Upper lobe of left lung (tissue), 6 donors: ENCODE data around the gene RAB36. TPM values are rescaled to one million over a fixed set of nuclear protein-coding genes. Genes with fewer than 3 reads are reported as not detected.

Experiments used
- ATAC-seq, 2 donors: fragments of 200-7000 bp; cut with Tn5 transposase; one replicate each; pipeline ENCODE4 v1.9.1; 2022; ENCODE audit warnings: mild to moderate bottlenecking in 2 of 2, moderate library complexity in 2 of 2; ENCODE audit not compliant: low FRiP score in 2 of 2
- DNase-seq, 2 donors: peaks; one replicate each; pipeline ENCODE4 v3.0.0-alpha.2; 2019 to 2020
- H3K27ac ChIP-seq, 4 donors: fragments of 200-600 bp; sonication (generic); one replicate each; pipeline ENCODE4 v1.5.1; 2016 to 2019
- H3K27me3 ChIP-seq, 4 donors: fragments of 200-600 bp; sonication (generic); one replicate each; pipeline ENCODE4 v1.5.1; 2017 to 2019
- H3K36me3 ChIP-seq, 4 donors: fragments of 200-600 bp; sonication (generic); one replicate each; pipeline ENCODE4 v1.5.1; 2016 to 2019
- H3K4me1 ChIP-seq, 4 donors: fragments of 200-600 bp; sonication (generic); one replicate each; pipeline ENCODE4 v1.5.1; 2018 to 2019
- H3K4me3 ChIP-seq, 4 donors: fragments of 200-600 bp; sonication (generic); one replicate each; pipeline ENCODE4 v1.5.1; 2017 to 2019; ENCODE audit warnings: mild to moderate bottlenecking in 2 of 4, moderate library complexity in 1 of 4
- H3K9me3 ChIP-seq, 4 donors: fragments of 200-600 bp; sonication (generic); one replicate each; pipeline ENCODE4 v1.5.1; 2018 to 2019
- EP300 ChIP-seq, 4 donors: sonication (generic); formaldehyde crosslinking; IDR thresholded peaks; one replicate each; pipeline ENCODE4 v1.5.1; 2017; ENCODE audit warnings: antibody characterized with exemption in 4 of 4, control low read depth in 2 of 4
- POLR2A ChIP-seq, 4 donors: fragments of 450-650 bp; IDR thresholded peaks; one replicate each; pipeline ENCODE4 v1.5.1; 2016 to 2017; ENCODE audit warnings: antibody characterized with exemption in 4 of 4, mild to moderate bottlenecking in 2 of 4
- POLR2AphosphoS5 ChIP-seq, 2 donors: sonication (generic); formaldehyde crosslinking; IDR thresholded peaks; one replicate each; pipeline ENCODE4 v1.5.1; 2017; ENCODE audit warnings: antibody characterized with exemption in 2 of 2
- WGBS, 2 donors: methylation state at CpG; one replicate each; pipeline ENCODE4 v1.1.5; 2017 to 2018; 5-methylcytosine and 5-hydroxymethylcytosine counted together
- total RNA-seq, 6 donors: library from RNA; depleted of rRNA in 4 of 6; stranded (reverse); fragments of >200 nt in 4 of 6; gene quantifications; one replicate each; pipeline versions ENCODE4 v1.1.0 to v1.2.1, GENCODE V29; 2016 to 2021
- TF ChIP-seq, protein P1 (sequence below), 6 experiments: fragments of 450-650 bp in 4 of 6; fragments of 200-600 bp in 2 of 6; sonication (generic) in 2 of 6; IDR thresholded peaks; one replicate each; pipeline ENCODE4 v1.5.1; 2016 to 2019; ENCODE audit warnings: antibody characterized with exemption in 6 of 6
- donor health status: DM: no; HTN: no; CAD: no; lungs with moderate emphysema.
- donor health status: DM: no; HTN: yes; CAD: no; lungs with severe emphysema.

The RAB36 gene
- total RNA-seq, 6 donors from 2014 or later, result 2.6 to 17.5 (median 8.4) TPM

DNA sequence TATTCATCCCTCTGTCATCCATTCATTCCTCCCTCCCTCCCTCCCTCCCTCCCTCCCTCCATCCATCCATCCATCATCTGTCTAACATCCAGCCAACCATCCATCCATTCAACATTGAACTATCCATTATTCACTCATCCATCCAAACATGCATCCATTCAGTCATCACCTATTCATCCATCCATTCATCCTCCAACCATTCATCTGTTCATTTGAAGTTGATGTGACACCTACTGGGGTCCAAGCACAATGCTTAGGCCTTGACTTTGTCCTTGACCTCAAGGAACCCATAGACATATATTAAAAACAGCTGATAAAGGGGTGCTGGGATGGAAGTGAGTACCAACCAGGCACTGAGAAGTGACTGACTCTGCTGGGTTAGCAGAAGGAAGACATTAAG is 61.6 kb downstream of the RAB36 start:
- ATAC-seq, result no peak
- no peak for TF ChIP-seq POLR2AphosphoS5 (IDR thresholded peaks at IDR 0.05)
- H3K4me3 ChIP-seq, result no peak overlapping the region

DNA sequence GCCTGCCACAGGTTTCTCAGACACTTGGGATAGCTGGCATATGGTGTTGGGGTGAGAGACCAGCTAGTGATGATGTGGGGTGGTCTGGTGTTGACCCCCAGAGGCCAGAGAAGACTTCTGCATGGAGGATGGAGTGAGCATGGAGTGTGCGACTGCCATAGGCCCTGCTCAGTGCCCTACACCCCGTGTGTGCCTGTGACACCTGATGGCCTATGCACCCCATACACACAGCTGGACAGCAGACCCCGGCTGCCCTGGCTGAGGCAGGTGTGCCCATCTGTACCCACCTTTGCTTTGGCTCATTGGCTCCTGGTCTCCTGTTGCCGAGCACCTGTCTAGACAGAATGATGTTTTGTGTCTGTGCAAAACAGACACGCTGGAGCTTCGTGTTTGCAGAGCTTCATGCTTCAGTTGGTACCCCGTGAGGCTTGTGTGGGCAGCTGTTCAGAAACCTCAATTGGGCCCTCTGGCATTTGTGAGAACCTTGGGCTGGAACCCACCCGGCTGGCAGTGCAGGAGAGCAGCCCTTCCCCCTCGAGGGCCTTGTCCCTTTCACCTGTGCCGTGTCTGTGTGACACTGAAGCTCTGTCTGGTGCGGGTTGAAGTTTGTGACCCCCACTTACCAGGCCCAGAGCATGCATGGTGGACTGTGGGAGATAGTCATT is 62.6 kb downstream of the RAB36 start:
- no peaks in the 10 kb centered on the region for H3K27me3 ChIP-seq
- peaks cover 7 to 16% (median 11%) of the 10 kb centered on the region in 4 donors for H3K4me1 ChIP-seq
- H3K4me3 ChIP-seq, result no peak overlapping the region
- no peaks in the 10 kb centered on the region for H3K9me3 ChIP-seq
- WGBS, 2 donors, result 91 to 94% methylated on average over 9 to 11 of the region's 11 CpGs
- no peak for ATAC-seq
- H3K36me3 ChIP-seq, result peaks cover 0 to 17% (median 0%) of the 10 kb centered on the region in 4 donors
- TF ChIP-seq, protein P1, sequence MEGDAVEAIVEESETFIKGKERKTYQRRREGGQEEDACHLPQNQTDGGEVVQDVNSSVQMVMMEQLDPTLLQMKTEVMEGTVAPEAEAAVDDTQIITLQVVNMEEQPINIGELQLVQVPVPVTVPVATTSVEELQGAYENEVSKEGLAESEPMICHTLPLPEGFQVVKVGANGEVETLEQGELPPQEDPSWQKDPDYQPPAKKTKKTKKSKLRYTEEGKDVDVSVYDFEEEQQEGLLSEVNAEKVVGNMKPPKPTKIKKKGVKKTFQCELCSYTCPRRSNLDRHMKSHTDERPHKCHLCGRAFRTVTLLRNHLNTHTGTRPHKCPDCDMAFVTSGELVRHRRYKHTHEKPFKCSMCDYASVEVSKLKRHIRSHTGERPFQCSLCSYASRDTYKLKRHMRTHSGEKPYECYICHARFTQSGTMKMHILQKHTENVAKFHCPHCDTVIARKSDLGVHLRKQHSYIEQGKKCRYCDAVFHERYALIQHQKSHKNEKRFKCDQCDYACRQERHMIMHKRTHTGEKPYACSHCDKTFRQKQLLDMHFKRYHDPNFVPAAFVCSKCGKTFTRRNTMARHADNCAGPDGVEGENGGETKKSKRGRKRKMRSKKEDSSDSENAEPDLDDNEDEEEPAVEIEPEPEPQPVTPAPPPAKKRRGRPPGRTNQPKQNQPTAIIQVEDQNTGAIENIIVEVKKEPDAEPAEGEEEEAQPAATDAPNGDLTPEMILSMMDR (IDR thresholded peaks at IDR 0.05), result no peak
- TF ChIP-seq EP300 (IDR thresholded peaks at IDR 0.05), result no peak
- no peak for TF ChIP-seq POLR2AphosphoS5 (IDR thresholded peaks at IDR 0.05)
- no peak for TF ChIP-seq POLR2A (IDR thresholded peaks at IDR 0.05)
- H3K27ac ChIP-seq, result no peak overlapping the region
- no peak for DNase-seq

More for the DNA sequence above, 61.6 kb downstream of the RAB36 start:
- no peaks in the 10 kb centered on the region for H3K9me3 ChIP-seq
- H3K27me3 ChIP-seq, result no peaks in the 10 kb centered on the region
- H3K4me1 ChIP-seq, result peaks cover 7 to 13% (median 11%) of the 10 kb centered on the region in 4 donors
- no peak overlapping the region for H3K27ac ChIP-seq
- H3K36me3 ChIP-seq, result peaks cover 0 to 18% (median 0%) of the 10 kb centered on the region in 4 donors
- no peak for DNase-seq

DNA sequence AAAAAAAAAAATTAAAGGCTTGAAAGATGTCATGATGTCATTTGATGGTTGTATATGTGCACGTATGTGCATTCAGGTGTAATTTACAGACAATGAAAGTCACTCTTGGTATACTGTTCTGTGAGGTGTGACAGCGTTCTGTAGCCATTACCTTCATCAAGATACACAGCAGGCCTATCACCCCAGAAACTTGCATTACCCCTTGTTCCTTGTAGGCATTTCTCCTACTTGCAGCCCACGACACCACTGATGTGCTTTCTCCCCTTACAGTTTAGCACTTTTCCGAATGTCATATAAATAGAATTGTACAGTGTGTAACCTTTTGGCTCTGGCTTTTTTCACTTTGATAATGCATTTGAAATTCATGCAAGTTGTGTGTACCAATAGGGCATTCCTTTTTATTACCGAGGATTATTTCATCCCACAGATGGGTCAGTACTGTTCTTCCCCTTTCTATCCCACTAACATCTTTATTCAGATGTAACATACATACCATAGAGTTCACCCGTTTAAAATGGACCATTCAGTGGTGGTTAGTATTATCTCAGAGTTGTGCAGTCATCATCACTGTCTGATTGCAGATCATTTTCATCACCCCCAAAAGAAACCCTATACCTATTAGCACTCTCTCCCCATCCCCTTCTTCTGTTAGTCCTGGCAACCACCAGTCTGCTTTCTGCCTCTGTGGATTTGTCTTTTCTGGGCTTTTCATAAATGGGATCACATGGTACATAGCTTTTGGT is 65.3 kb downstream of the RAB36 start:
- 73 to 79% methylated on average over 6 of the region's 6 CpGs for WGBS, 2 donors
- H3K27me3 ChIP-seq, result no peaks in the 10 kb centered on the region
- ATAC-seq, result no peak
- H3K4me3 ChIP-seq, result no peak overlapping the region
- H3K36me3 ChIP-seq, result peaks cover 0 to 3% (median 0%) of the 10 kb centered on the region in 4 donors
- H3K27ac ChIP-seq, result no peak overlapping the region
- peaks cover 13 to 27% (median 22%) of the 10 kb centered on the region in 4 donors for H3K4me1 ChIP-seq
- H3K9me3 ChIP-seq, result no peaks in the 10 kb centered on the region
- no peak for DNase-seq
- TF ChIP-seq POLR2A (IDR thresholded peaks at IDR 0.05) (no peak), POLR2AphosphoS5 (IDR thresholded peaks at IDR 0.05) (no peak), EP300 (IDR thresholded peaks at IDR 0.05) (no peak)
- TF ChIP-seq, protein P1 (IDR thresholded peaks at IDR 0.05), result no peak

DNA sequence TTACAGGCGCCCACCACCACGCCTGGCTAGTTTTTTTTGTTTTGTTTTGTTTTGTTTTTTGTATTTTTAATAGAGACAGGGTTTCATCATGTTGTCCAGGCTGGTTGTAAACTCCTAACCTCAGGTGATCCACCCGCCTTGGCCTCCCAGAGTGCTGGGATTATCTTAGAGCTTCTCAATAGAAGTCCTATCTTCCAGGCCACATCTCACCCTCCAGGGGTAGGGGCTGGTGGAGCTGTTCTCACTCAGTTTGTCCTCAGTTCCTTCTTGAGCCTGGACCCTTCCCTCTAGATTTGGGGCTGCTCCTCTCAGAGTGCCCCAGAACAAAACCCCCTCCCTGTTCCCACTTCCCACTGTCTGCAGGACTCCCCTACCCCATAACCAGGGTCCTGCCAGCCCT is 66.3 kb downstream of the RAB36 start:
- Histone ChIP-seq H3K27me3 (no peaks in the 10 kb centered on the region), H3K9me3 (no peaks in the 10 kb centered on the region), H3K4me3 (no peak overlapping the region), H3K27ac (no peak overlapping the region), H3K4me1 (peaks cover 23 to 37% (median 32%) of the 10 kb centered on the region in 4 donors), H3K36me3 (no peaks in the 10 kb centered on the region)
- ATAC-seq (no peak), DNase-seq (no peak)
- 94 to 100% methylated on average over 3 of the region's 3 CpGs for WGBS, 2 donors
- TF ChIP-seq EP300 (IDR thresholded peaks at IDR 0.05) (no peak), POLR2AphosphoS5 (IDR thresholded peaks at IDR 0.05) (no peak), POLR2A (IDR thresholded peaks at IDR 0.05) (no peak)
- TF ChIP-seq, protein P1 (IDR thresholded peaks at IDR 0.05), result no peak

DNA sequence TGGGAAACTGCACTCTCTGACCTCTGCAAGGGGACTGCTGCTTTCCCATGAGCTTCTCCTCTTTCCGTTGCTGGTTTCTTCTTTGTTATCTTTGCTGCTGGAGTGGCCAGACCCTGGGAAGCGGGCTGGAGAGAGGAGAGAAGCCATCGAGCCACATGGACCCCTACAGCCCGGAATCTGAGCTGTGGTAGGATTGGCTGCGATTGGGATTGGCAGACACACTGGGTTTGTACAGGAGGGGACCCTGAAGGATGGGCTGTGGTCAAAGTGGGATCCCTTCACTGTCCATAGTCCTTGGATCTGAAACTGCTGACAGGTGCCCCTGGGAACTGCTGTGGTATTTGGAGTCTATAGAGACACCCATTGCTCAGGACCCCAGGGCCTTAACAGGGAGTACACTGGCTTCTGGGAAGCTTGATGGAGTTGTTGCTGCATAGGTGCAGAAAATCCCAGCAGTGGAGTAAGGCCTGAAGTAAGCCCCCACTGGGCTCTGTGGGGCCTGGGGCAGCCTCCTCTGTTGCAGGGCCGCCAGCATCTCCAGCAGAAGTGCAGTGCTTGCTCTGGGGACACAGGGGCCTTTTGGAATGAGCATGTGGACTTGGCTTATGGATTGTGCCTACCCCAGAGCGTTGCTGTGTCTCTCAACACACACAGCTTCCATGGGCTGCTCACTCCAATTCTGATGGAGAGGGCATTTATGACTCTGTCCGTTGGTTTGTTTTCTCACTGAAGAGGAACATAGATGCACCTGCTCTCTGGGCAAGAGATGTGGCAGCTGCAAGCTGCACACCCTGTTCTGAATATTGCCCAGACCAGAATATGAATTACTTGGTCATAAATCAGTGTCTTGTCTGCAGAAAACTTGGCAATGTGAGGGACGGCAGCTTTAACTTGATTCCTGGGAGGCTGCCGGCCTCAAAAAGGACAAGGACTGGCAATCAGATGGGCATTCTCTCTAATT is 67.1 kb downstream of the RAB36 start:
- Histone ChIP-seq H3K36me3 (no peaks in the 10 kb centered on the region), H3K4me3 (no peak overlapping the region), H3K9me3 (no peaks in the 10 kb centered on the region), H3K27ac (no peak overlapping the region), H3K4me1 (peaks cover 30 to 45% (median 39%) of the 10 kb centered on the region in 4 donors), H3K27me3 (no peaks in the 10 kb centered on the region)
- WGBS, 2 donors, result 76 to 80% methylated on average over 7 to 10 of the region's 10 CpGs
- ATAC-seq (no peak), DNase-seq (no peak)
- no peak for TF ChIP-seq EP300 (IDR thresholded peaks at IDR 0.05)
- no peak for TF ChIP-seq POLR2A (IDR thresholded peaks at IDR 0.05)
- TF ChIP-seq, protein P1 (IDR thresholded peaks at IDR 0.05), result no peak
- no peak for TF ChIP-seq POLR2AphosphoS5 (IDR thresholded peaks at IDR 0.05)
